Panc1 (cell line): ENCODE measurements around the gene CD79A.

Experiments
- CTCF ChIP-seq: fragments of 450-650 bp; IDR thresholded peaks from 2 replicates; pipeline ENCODE4 v1.5.1; 2017; ENCODE audit warnings: mild to moderate bottlenecking
- POLR2AphosphoS5 ChIP-seq: IDR thresholded peaks from 2 replicates; pipeline ENCODE4 v1.6.1; 2012; ENCODE audit warnings: mild to moderate bottlenecking, low read depth, low read length, moderate library complexity
- REST ChIP-seq, 2 experiments: IDR thresholded peaks; 2 replicates each; pipeline ENCODE4 v1.6.1; 2011 to 2012; ENCODE audit warnings: low read depth in 2 of 2, control low read depth in 1 of 2, low read length in 1 of 2, mild to moderate bottlenecking in 1 of 2, moderate library complexity in 1 of 2; ENCODE audit not compliant: insufficient read depth in 1 of 2
- TCF7L2 ChIP-seq: IDR thresholded peaks from 2 replicates; pipeline ENCODE4 v1.6.1; 2011; ENCODE audit warnings: mild to moderate bottlenecking, low read depth, low read length, inconsistent platforms

- no peak for TF ChIP-seq CTCF
- no peak for TF ChIP-seq POLR2AphosphoS5
- no peak for TF ChIP-seq REST (IDR thresholded peaks at IDR 0.05; ENCODE audit: insufficient read depth in 1 of 2, low read depth in 2 of 2, low read length in 1 of 2)
- TF ChIP-seq TCF7L2: no peak
Observed at GRCh38 chr19:41879670-41880328, 2.7 kb downstream of the CD79A start.
